Esophagus muscularis mucosa (tissue), 4 donors: ENCODE data around the gene GAREM2. TPM values are rescaled to one million over a fixed set of nuclear protein-coding genes. Genes with fewer than 3 reads are reported as not detected.
A peak's percentile ranks its signal among the peaks of the same experiment; 100 is the strongest.

ENCODE experiments used
- DNase-seq: peaks from one replicate; pipeline ENCODE4 v3.0.0-alpha.2; 2017; ENCODE audit errors: extremely low spot score
- H3K27ac ChIP-seq, 4 donors: fragments of 200-600 bp; sonication (generic); replicated peaks in 1 of 4; 1 replicate in 3 of 4; 2 replicates in 1 of 4; pipeline ENCODE4 v1.5.1; 2016 to 2019; ENCODE audit warnings: mild to moderate bottlenecking in 1 of 4
- H3K27me3 ChIP-seq, 4 donors: fragments of 200-600 bp; sonication (generic); one replicate each; pipeline versions ENCODE4 v1.5.1 to v1.6.0; 2016 to 2019
- H3K36me3 ChIP-seq, 4 donors: fragments of 200-600 bp; sonication (generic); one replicate each; pipeline ENCODE4 v1.5.1; 2016 to 2019
- H3K4me1 ChIP-seq, 4 donors: fragments of 200-600 bp; sonication (generic); one replicate each; pipeline ENCODE4 v1.5.1; 2016 to 2019
- H3K4me3 ChIP-seq, 4 donors: fragments of 200-600 bp; sonication (generic); 1 replicate in 2 of 4; 2 replicates in 2 of 4; pipeline ENCODE4 v1.5.1; 2016 to 2019; ENCODE audit warnings: mild to moderate bottlenecking in 4 of 4, moderate library complexity in 1 of 4
- H3K9me3 ChIP-seq, 4 donors: fragments of 200-600 bp; sonication (generic); 1 replicate in 3 of 4; 2 replicates in 1 of 4; pipeline ENCODE4 v1.5.1; 2016 to 2019
- EP300 ChIP-seq: sonication (generic); formaldehyde crosslinking; IDR thresholded peaks from one replicate; pipeline ENCODE4 v1.6.1; 2017; ENCODE audit warnings: antibody characterized with exemption
- POLR2A ChIP-seq: fragments of 450-650 bp; IDR thresholded peaks from one replicate; pipeline ENCODE4 v1.6.1; 2017; ENCODE audit warnings: antibody characterized with exemption, moderate library complexity, mild to moderate bottlenecking, low read depth
- POLR2AphosphoS5 ChIP-seq, 2 donors: sonication (generic); formaldehyde crosslinking; IDR thresholded peaks; one replicate each; pipeline ENCODE4 v1.6.1; 2017; ENCODE audit warnings: antibody characterized with exemption in 2 of 2
- WGBS: methylation state at CpG from one replicate; pipeline ENCODE4 v1.1.5; 2018; 5-methylcytosine and 5-hydroxymethylcytosine counted together
- intact Hi-C: fragments of 100-400 bp; cut with DNase I; formaldehyde crosslinking; loops from one replicate; pipeline ENCODE4 v1.15.1; 2023
- total RNA-seq, 4 donors: library from RNA; depleted of rRNA; stranded (reverse); fragments of >200 nt; gene quantifications; one replicate each; pipeline versions ENCODE4 v1.1.0 to v1.2.1, GENCODE V29; 2016
- TF ChIP-seq, protein P1 (sequence below), 3 experiments: fragments of 200-600 bp in 2 of 3; fragments of 450-650 bp in 1 of 3; sonication (generic) in 2 of 3; IDR thresholded peaks; one replicate each; pipeline ENCODE4 v1.5.1; 2017 to 2019; ENCODE audit warnings: antibody characterized with exemption in 3 of 3, mild to moderate bottlenecking in 2 of 3, moderate library complexity in 1 of 3

GAREM2 gene
- total RNA-seq = 1 to 10 TPM; 2.5 to 5.5 (median 3.6) TPM

DNA sequence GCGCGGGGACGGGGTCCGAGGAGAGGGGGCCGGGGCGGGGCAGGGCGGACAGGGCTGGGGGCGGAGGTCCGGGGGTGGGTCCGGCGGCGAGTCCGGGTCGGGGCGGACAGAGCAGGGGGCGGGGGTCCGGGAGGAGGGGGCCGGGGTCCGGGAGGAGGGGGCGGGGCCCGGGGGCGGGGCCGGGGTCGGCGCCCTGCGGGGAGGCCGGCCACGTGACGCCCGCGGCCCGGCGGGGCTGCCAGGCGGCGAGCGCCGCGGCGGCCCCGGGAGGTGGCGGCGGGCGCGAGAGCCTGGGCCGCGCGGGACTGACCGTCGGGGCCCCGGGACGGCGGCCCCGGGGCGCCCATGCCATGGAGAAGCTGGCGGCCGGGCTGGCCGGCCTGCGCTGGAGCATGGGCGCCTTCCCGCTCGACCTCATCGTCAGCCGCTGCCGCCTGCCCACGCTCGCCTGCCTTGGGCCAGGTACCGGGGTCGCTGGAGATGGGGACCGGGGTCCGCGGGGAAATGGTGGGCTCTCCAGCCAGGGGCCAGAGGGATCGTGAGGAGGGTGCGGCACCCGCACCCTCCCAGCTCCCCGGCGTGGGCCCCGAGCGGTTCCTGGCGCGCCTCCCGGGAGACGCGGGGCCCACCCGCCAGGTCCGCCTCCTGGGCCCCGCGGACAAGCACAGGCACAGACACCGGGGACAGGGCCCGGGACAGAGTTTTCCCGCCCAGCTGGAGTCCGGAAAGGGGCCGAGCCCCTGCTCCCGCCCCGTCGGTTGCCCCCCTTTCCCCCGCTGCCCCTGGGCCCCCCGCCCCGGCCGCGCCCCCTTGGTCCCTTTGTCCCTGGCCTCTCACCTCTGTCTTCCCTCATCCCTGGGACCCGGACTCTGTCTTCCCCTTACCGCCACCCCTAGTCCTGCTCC lies at the start of gene GAREM2:
GAREM2 (plus strand) TSS at position 218 of the 905 bp plus-strand sequence; CDS start at position 351, 133 bp downstream.
- Histone ChIP-seq H3K27me3 (peaks cover 0 to 45% (median 23%) of the 10 kb centered on the region in 4 donors), H3K9me3 (no peaks in the 10 kb centered on the region), H3K4me3 (peak within 1 kb of the TSS; percentile 51 to 60 (median 55)), H3K27ac (no peak within 1 kb of the TSS), H3K36me3 (no peaks in the 10 kb centered on the region), H3K4me1 (peaks cover 11 to 20% (median 19%) of the 10 kb centered on the region in 4 donors)
- DNase-seq = no peak
- WGBS = 1% methylated on average over 12 of the region's 102 CpGs
- no peak for TF ChIP-seq EP300
- TF ChIP-seq, protein P1, sequence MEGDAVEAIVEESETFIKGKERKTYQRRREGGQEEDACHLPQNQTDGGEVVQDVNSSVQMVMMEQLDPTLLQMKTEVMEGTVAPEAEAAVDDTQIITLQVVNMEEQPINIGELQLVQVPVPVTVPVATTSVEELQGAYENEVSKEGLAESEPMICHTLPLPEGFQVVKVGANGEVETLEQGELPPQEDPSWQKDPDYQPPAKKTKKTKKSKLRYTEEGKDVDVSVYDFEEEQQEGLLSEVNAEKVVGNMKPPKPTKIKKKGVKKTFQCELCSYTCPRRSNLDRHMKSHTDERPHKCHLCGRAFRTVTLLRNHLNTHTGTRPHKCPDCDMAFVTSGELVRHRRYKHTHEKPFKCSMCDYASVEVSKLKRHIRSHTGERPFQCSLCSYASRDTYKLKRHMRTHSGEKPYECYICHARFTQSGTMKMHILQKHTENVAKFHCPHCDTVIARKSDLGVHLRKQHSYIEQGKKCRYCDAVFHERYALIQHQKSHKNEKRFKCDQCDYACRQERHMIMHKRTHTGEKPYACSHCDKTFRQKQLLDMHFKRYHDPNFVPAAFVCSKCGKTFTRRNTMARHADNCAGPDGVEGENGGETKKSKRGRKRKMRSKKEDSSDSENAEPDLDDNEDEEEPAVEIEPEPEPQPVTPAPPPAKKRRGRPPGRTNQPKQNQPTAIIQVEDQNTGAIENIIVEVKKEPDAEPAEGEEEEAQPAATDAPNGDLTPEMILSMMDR (IDR thresholded peaks at IDR 0.05) = no peak
- no peak for TF ChIP-seq POLR2A
- TF ChIP-seq POLR2AphosphoS5 (IDR thresholded peaks at IDR 0.05) = no peak
- intact Hi-C loops = no loop called here

DNA sequence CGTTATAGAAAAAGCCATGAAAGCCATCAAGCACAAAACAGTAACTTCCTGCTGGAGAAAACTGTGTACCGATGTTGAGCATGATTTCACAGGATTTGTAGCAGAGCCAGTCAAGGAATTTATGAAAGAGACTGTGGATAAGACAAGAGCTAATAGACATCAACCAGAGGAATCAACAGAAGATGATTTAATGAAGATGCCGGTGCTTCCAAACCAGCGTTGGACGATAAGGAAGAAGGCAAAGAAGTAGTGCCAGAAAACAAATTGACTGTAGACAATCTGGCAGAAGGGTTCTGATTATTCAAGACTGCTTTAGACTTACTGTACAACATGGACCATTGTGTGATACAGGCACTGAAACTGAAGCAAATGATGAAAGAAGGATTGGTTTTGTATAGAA lies 49.5 kb upstream of the GAREM2 start:
- Histone ChIP-seq H3K27me3 (no peaks in the 10 kb centered on the region), H3K36me3 (peaks cover 6 to 9% (median 7%) of the 10 kb centered on the region in 4 donors), H3K9me3 (no peaks in the 10 kb centered on the region), H3K27ac (no peak overlapping the region), H3K4me3 (no peak overlapping the region), H3K4me1 (peaks cover 10 to 28% (median 18%) of the 10 kb centered on the region in 4 donors)
- 80% methylated on average over 5 of the region's 5 CpGs for WGBS
- TF ChIP-seq EP300 = no peak
- TF ChIP-seq POLR2A = no peak
- no peak for TF ChIP-seq POLR2AphosphoS5 (IDR thresholded peaks at IDR 0.05)
- TF ChIP-seq, protein P1 (IDR thresholded peaks at IDR 0.05) = no peak
- intact Hi-C loops = no loop called here
- DNase-seq = no peak

DNA sequence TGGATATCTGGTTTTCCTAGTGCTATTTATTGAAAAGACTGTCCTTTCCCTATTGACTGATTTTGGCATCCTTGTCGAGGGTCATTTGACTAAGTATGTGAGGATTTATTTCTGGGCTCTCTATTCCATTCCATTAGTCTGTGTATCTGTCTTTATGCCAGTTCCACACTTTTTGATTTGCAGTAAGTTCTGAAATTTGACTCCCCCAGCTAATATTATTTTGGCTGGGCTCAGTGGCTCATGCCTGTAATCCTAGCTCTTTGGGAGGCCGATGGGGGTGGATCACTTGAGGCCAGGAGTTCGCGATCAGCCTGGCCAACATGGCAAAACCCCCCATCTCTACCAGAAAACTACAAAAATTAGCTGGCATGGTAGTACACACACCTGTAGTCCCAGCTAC lies 46.8 kb upstream of the GAREM2 start:
- no peak for DNase-seq
- no peak overlapping the region for H3K27ac ChIP-seq
- WGBS = 88% methylated on average over 4 of the region's 4 CpGs
- H3K4me3 ChIP-seq = no peak overlapping the region
- no peaks in the 10 kb centered on the region for H3K9me3 ChIP-seq
- intact Hi-C loops = no loop called here
- no peaks in the 10 kb centered on the region for H3K27me3 ChIP-seq
- H3K36me3 ChIP-seq = peaks cover 7 to 14% (median 9%) of the 10 kb centered on the region in 4 donors
- peaks cover 0 to 12% (median 10%) of the 10 kb centered on the region in 4 donors for H3K4me1 ChIP-seq
- TF ChIP-seq, protein P1 (IDR thresholded peaks at IDR 0.05) = no peak
- TF ChIP-seq EP300 (no peak), POLR2AphosphoS5 (IDR thresholded peaks at IDR 0.05) (no peak), POLR2A (no peak)

DNA sequence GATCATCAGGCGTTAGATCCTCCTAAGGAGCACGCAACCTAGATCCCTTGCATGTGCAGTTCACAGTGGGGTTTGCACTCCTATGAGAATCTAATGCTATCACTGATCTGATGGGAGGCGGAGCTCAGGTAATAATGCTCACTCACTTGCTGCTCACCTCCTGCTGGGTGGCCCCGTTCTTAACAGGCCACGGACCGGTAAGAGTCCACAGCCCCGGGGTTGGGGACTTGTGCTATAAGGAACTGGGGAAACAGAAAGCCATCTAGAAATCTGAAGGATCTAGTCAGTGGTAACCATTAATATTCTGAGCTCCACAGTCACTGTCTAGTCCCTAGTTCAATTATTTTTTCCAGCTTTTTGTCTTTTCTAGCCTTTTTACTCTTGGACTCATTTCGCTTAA lies 44.7 kb upstream of the GAREM2 start:
- Histone ChIP-seq H3K36me3 (peaks cover 7 to 16% (median 11%) of the 10 kb centered on the region in 4 donors), H3K4me1 (peaks cover 0 to 12% (median 2%) of the 10 kb centered on the region in 4 donors), H3K27me3 (no peaks in the 10 kb centered on the region), H3K27ac (no peak overlapping the region), H3K4me3 (no peak overlapping the region), H3K9me3 (no peaks in the 10 kb centered on the region)
- WGBS = 93% methylated on average over 7 of the region's 8 CpGs
- TF ChIP-seq, protein P1 (IDR thresholded peaks at IDR 0.05) = no peak
- TF ChIP-seq EP300 (no peak), POLR2AphosphoS5 (IDR thresholded peaks at IDR 0.05) (no peak), POLR2A (no peak)
- intact Hi-C loops = no loop called here
- no peak for DNase-seq
